Limb (tissue), 2 donors: ENCODE measurements around the gene MTUS2.
"Not testable (repeated sequence)": the region's sequence is repeated elsewhere in the genome, so short reads cannot be mapped to it uniquely, and the experiment has no call there.

Experiments used
- DNase-seq, 2 donors: peaks; one replicate each; pipeline ENCODE4 v3.0.0-alpha.2; 2016; ENCODE audit errors: extremely low spot score in 2 of 2

MTUS2 gene

GRCh38 chr13:28958018-28958417 is 137.9 kb downstream of the MTUS2 start:
- no peak for DNase-seq

- no peak for DNase-seq
Observed at GRCh38 chr13:28958441-28958840, 138.3 kb downstream of the MTUS2 start.

GRCh38 chr13:28964052-28964451 is 143.9 kb downstream of the MTUS2 start:
- no peak for DNase-seq

GRCh38 chr13:28964803-28965202 is 144.7 kb downstream of the MTUS2 start:
- DNase-seq: no peak

GRCh38 chr13:28967029-28967915 is 147.1 kb downstream of the MTUS2 start:
- no peak for DNase-seq

- no peak for DNase-seq
Observed at GRCh38 chr13:28976195-28976594, 156.1 kb downstream of the MTUS2 start.

GRCh38 chr13:28976636-28977035 is 156.5 kb downstream of the MTUS2 start:
- no peak for DNase-seq

GRCh38 chr13:28978574-28978973 is 158.4 kb downstream of the MTUS2 start:
- no peak for DNase-seq

- no peak for DNase-seq
Observed at GRCh38 chr13:28981530-28981929, 161.4 kb downstream of the MTUS2 start.

- no peak for DNase-seq
Observed at GRCh38 chr13:28983641-28984040, 163.5 kb downstream of the MTUS2 start.

- no peak for DNase-seq
Observed at GRCh38 chr13:28984326-28984725, 164.2 kb downstream of the MTUS2 start.

GRCh38 chr13:28984825-28985224 is 164.7 kb downstream of the MTUS2 start:
- no peak for DNase-seq

- not testable (repeated sequence) for DNase-seq
Observed at GRCh38 chr13:28990378-28990777, 170.2 kb downstream of the MTUS2 start.

GRCh38 chr13:28991764-28992163 is 171.6 kb downstream of the MTUS2 start:
- DNase-seq: no peak

- no peak for DNase-seq
Observed at GRCh38 chr13:29000826-29001225, 180.7 kb downstream of the MTUS2 start.

GRCh38 chr13:29005035-29005762 is 185.1 kb downstream of the MTUS2 start:
- DNase-seq: no peak

GRCh38 chr13:29005763-29006120 is 185.6 kb downstream of the MTUS2 start:
- DNase-seq: no peak

GRCh38 chr13:29006359-29006850 is 186.3 kb downstream of the MTUS2 start:
- no peak for DNase-seq

GRCh38 chr13:29008296-29008695 is 188.2 kb downstream of the MTUS2 start:
- no peak for DNase-seq

- DNase-seq: no peak
Observed at GRCh38 chr13:29020314-29020713, 200.2 kb downstream of the MTUS2 start.

GRCh38 chr13:29021311-29021710 is 201.2 kb downstream of the MTUS2 start:
- DNase-seq: no peak

GRCh38 chr13:29021717-29022116 is 201.6 kb downstream of the MTUS2 start:
- DNase-seq: no peak

GRCh38 chr13:29022410-29022809 is 202.3 kb downstream of the MTUS2 start:
- DNase-seq: no peak
